ENCODE data around the gene DNAH10. TPM values are rescaled to one million over a fixed set of nuclear protein-coding genes. Genes with fewer than 3 reads are reported as not detected.

The DNAH10 gene
- total and polyA plus RNA-seq, 2 experiments from 2014 or later, result 0.11 to 0.44 TPM

DNA sequence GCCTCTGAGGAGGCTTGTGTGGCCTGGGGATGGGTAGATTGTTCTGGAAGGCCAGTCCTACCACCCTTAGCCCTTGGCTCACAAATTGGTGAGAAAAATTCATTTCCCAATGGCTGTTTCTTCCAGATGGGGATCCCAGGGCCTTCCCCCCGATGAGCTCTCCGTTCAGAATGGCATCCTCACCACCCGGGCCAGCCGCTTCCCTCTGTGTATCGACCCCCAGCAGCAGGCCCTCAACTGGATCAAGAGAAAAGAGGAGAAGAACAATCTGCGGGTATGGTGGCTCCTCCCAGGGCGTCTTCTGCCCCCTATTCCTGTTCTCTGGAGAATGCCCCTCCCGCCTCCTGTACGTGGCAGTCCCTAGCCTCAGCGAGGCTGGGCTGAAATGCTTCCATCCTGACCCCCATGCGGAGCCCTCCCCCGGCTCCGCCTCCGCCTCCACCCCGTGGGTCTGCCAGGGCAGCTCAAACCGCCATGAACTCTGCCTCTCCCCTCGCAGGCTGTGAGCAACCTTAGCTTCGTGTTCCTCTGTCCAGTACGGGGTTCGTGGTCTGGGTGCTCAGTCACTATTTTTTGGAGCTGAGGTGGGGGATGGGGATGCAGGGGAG, 152.7 kb downstream of the DNAH10 start:
- H3K27me3 ChIP-seq (replicated peaks; ENCODE audit: insufficient read depth), result peaks cover 5% of the 10 kb centered on the region; the same call in 1 of the 2 replicates
- in situ Hi-C loops (cut with MboI), result no loop called here
- H3K9ac ChIP-seq, result no peak overlapping the region

DNA sequence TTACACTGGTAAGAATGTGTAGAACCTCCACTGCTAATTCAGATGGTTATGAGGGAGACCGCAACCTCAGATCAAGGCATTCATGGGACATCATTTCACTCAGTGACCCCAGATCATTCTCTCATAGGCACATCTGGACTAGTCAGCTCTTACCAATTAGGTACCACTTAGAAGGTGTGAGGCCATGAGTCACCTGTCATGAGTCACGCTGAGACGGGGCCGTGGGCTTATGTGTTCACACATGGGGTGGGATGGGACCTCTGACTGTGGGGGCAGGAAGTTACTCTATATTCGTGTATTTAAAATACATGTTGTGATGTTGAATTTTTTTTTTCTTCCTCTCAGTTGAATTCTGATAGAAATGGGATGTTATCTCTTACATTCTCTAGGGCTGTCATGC, 154.6 kb downstream of the DNAH10 start:
- Histone ChIP-seq H3K4me2 (ENCODE audit: unreplicated experiment) (no peak overlapping the region), H3K9ac (no peak overlapping the region), H3K9me2 (ENCODE audit: insufficient read depth) (no peaks in the 10 kb centered on the region), H3K79me2 (ENCODE audit: insufficient read depth) (no peaks in the 10 kb centered on the region), H3K36me3 (ENCODE audit: low read depth) (no peaks in the 10 kb centered on the region), H3K4me3 (no peak overlapping the region), H3K27me3 (replicated peaks; ENCODE audit: insufficient read depth) (peaks cover 5% of the 10 kb centered on the region; the same call in 1 of the 2 replicates), H3F3A (ENCODE audit: insufficient read depth) (0 out of 2 replicates have a peak, but pooled peaks cover 4% of the 10 kb centered on the region), H3K9me3 (ENCODE audit: low read depth) (no peaks in the 10 kb centered on the region), H4K20me1 (ENCODE audit: insufficient read depth) (no peaks in the 10 kb centered on the region), H3K4me1 (ENCODE audit: insufficient read depth) (0 out of 2 replicates have a peak, but pooled peaks cover 4% of the 10 kb centered on the region), H2AFZ (no peak overlapping the region), H3K27ac (no peak overlapping the region)
- peak; percentile 28 for DNase-seq
- TF ChIP-seq EZH2phosphoT487 (IDR thresholded peaks at IDR 0.05; ENCODE audit: insufficient read depth, low read depth) (no peak), EZH2 (IDR thresholded peaks at IDR 0.05; ENCODE audit: insufficient read depth, poor library complexity, severe bottlenecking) (no peak)
- in situ Hi-C loops (cut with MboI), result no loop called here
- WGBS, 2 experiments (ENCODE audit: low coverage in 1 of 2, low lambda C conversion rate in 2 of 2, missing lambda C conversion rate in 2 of 2), result 30 to 33% methylated on average over 5 of the region's 5 CpGs

More for the DNA sequence above, 152.7 kb downstream of the DNAH10 start:
- Histone ChIP-seq H2AFZ (no peak overlapping the region), H3K27ac (no peak overlapping the region), H3K79me2 (ENCODE audit: insufficient read depth) (no peaks in the 10 kb centered on the region), H3K36me3 (ENCODE audit: low read depth) (no peaks in the 10 kb centered on the region), H4K20me1 (ENCODE audit: insufficient read depth) (no peaks in the 10 kb centered on the region), H3K9me2 (ENCODE audit: insufficient read depth) (no peaks in the 10 kb centered on the region), H3K4me3 (no peak overlapping the region), H3K4me1 (ENCODE audit: insufficient read depth) (0 out of 2 replicates have a peak, but pooled peaks cover 2% of the 10 kb centered on the region), H3K4me2 (ENCODE audit: unreplicated experiment) (no peak overlapping the region), H3K9me3 (ENCODE audit: low read depth) (no peaks in the 10 kb centered on the region), H3F3A (ENCODE audit: insufficient read depth) (peaks cover 7% of the 10 kb centered on the region; the same call in 1 of the 2 replicates)
- no peak for TF ChIP-seq EZH2 (IDR thresholded peaks at IDR 0.05; ENCODE audit: insufficient read depth, poor library complexity, severe bottlenecking)
- no peak for TF ChIP-seq EZH2phosphoT487 (IDR thresholded peaks at IDR 0.05; ENCODE audit: insufficient read depth, low read depth)
- WGBS, 2 experiments (ENCODE audit: low coverage in 1 of 2, low lambda C conversion rate in 2 of 2, missing lambda C conversion rate in 2 of 2), result 63 to 70% methylated on average over 20 of the region's 20 CpGs
- DNase-seq, result no peak

DNA sequence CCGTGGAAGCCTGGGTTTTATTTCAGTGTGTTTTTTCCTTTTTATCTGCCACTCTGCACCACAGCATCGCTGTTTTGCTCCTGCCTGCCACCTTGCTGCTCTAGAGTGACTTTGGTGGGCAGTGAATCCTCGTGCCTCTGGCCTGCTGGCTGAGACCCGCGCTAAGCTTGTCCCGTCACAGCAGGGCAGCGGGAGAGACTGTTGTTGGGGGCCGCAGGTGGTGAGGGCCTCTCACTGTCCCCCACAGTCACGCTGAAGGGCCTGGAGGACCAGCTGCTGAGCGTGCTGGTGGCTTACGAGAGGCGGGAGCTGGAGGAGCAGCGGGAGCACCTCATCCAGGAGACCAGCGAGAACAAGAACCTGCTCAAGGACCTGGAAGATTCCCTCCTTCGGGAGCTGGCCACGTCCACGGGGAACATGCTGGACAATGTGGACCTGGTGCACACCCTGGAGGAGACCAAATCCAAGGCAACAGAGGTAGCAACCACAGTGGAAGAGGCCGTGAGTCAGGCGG, 155.3 kb downstream of the DNAH10 start:
- peaks cover 5% of the 10 kb centered on the region; the same call in 1 of the 2 replicates for H3K27me3 ChIP-seq (replicated peaks; ENCODE audit: insufficient read depth)
- DNase-seq, result no peak
- no peaks in the 10 kb centered on the region for H4K20me1 ChIP-seq (ENCODE audit: insufficient read depth)
- no peak for TF ChIP-seq EZH2 (IDR thresholded peaks at IDR 0.05; ENCODE audit: insufficient read depth, poor library complexity, severe bottlenecking)
- TF ChIP-seq EZH2phosphoT487 (IDR thresholded peaks at IDR 0.05; ENCODE audit: insufficient read depth, low read depth), result no peak
- H3K9me3 ChIP-seq (ENCODE audit: low read depth), result no peaks in the 10 kb centered on the region
- no peak overlapping the region for H3K27ac ChIP-seq
- no peak overlapping the region for H3K4me2 ChIP-seq (ENCODE audit: unreplicated experiment)
- 0 out of 2 replicates have a peak, but pooled peaks cover 4% of the 10 kb centered on the region for H3F3A ChIP-seq (ENCODE audit: insufficient read depth)
- H3K79me2 ChIP-seq (ENCODE audit: insufficient read depth), result no peaks in the 10 kb centered on the region
- H3K4me1 ChIP-seq (ENCODE audit: insufficient read depth), result 0 out of 2 replicates have a peak, but pooled peaks cover 4% of the 10 kb centered on the region
- WGBS, 2 experiments (ENCODE audit: low coverage in 1 of 2, low lambda C conversion rate in 2 of 2, missing lambda C conversion rate in 2 of 2), result 90 to 91% methylated on average over 19 of the region's 19 CpGs
- in situ Hi-C loops (cut with MboI), result no loop called here
- no peak overlapping the region for H3K4me3 ChIP-seq
- H3K9ac ChIP-seq, result no peak overlapping the region
- H2AFZ ChIP-seq, result no peak overlapping the region
- H3K9me2 ChIP-seq (ENCODE audit: insufficient read depth), result no peaks in the 10 kb centered on the region
- H3K36me3 ChIP-seq (ENCODE audit: low read depth), result no peaks in the 10 kb centered on the region

DNA sequence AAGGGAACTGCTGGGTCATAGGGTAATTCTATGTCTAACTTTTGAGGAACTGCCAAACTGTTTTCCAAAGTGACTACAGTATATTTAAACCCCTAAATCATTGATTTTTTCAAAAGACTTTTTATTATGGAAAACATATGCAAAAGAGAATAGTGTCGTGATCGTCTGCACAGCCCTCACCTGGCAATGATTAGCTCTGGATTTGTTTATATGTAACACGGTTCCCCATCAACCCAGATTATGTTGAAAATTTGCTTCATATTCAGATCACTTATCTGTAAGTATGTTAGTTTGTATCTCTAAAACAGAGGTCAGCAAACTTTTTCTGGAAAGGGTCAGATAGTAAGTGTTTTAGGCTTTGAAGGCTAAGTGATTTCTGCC, 157.9 kb downstream of the DNAH10 start:
- no peak overlapping the region for H3K9ac ChIP-seq
- H3K4me2 ChIP-seq (ENCODE audit: unreplicated experiment), result no peak overlapping the region
- H2AFZ ChIP-seq, result no peak overlapping the region
- in situ Hi-C loops (cut with MboI), result no loop called here
- H3K4me3 ChIP-seq, result no peak overlapping the region
- H3F3A ChIP-seq (ENCODE audit: insufficient read depth), result 0 out of 2 replicates have a peak, but pooled peaks cover 4% of the 10 kb centered on the region
- no peaks in the 10 kb centered on the region for H3K9me3 ChIP-seq (ENCODE audit: low read depth)
- H3K4me1 ChIP-seq (ENCODE audit: insufficient read depth), result 0 out of 2 replicates have a peak, but pooled peaks cover 4% of the 10 kb centered on the region
- 24 to 27% methylated on average over 3 of the region's 3 CpGs for WGBS, 2 experiments (ENCODE audit: low coverage in 1 of 2, low lambda C conversion rate in 2 of 2, missing lambda C conversion rate in 2 of 2)
- no peak for DNase-seq
- H3K36me3 ChIP-seq (ENCODE audit: low read depth), result no peaks in the 10 kb centered on the region
- no peaks in the 10 kb centered on the region for H3K79me2 ChIP-seq (ENCODE audit: insufficient read depth)
- H4K20me1 ChIP-seq (ENCODE audit: insufficient read depth), result no peaks in the 10 kb centered on the region
- H3K9me2 ChIP-seq (ENCODE audit: insufficient read depth), result no peaks in the 10 kb centered on the region
- no peak for TF ChIP-seq EZH2phosphoT487 (IDR thresholded peaks at IDR 0.05; ENCODE audit: insufficient read depth, low read depth)
- no peak for TF ChIP-seq EZH2 (IDR thresholded peaks at IDR 0.05; ENCODE audit: insufficient read depth, poor library complexity, severe bottlenecking)
- no peak overlapping the region for H3K27ac ChIP-seq
- no peaks in the 10 kb centered on the region; the same call in 1 of the 2 replicates for H3K27me3 ChIP-seq (replicated peaks; ENCODE audit: insufficient read depth)
